Stimulated activated naive CD4-positive, alpha-beta T cell treated with Interleukin-2 at 50 U/mL for 16 hours (primary cell): Measurements from ENCODE around the gene ALDH3A2.
"Not testable (repeated sequence)": the region's sequence is repeated elsewhere in the genome, so short reads cannot be mapped to it uniquely, and the experiment has no call there.

ENCODE experiments used
- DNase-seq: peaks from one replicate; lab custom pipeline; 2025; lab: John Stamatoyannopoulos, UW

The ALDH3A2 gene

GRCh38 chr17:19650826-19651225 is 2.3 kb downstream of the ALDH3A2 start:
- no peak for DNase-seq

- no peak for DNase-seq
Measured at GRCh38 chr17:19651451-19652238, 3.1 kb downstream of the ALDH3A2 start.

- DNase-seq = no peak
Measured at GRCh38 chr17:19652595-19652994, 4.0 kb downstream of the ALDH3A2 start.

- DNase-seq = no peak
Measured at GRCh38 chr17:19654342-19654886, 5.9 kb downstream of the ALDH3A2 start.

- no peak for DNase-seq
Measured at GRCh38 chr17:19654896-19655295, 6.3 kb downstream of the ALDH3A2 start.

- DNase-seq = no peak
Measured at GRCh38 chr17:19656336-19656735, 7.8 kb downstream of the ALDH3A2 start.

GRCh38 chr17:19656851-19657581 is 8.5 kb downstream of the ALDH3A2 start:
- no peak for DNase-seq

GRCh38 chr17:19659366-19660177 is 11.0 kb downstream of the ALDH3A2 start:
- DNase-seq = no peak

GRCh38 chr17:19660219-19660870 is 11.8 kb downstream of the ALDH3A2 start:
- DNase-seq = no peak

- no peak for DNase-seq
Measured at GRCh38 chr17:19661121-19661520, 12.6 kb downstream of the ALDH3A2 start.

- DNase-seq = no peak
Measured at GRCh38 chr17:19663097-19663496, 14.5 kb downstream of the ALDH3A2 start.

- no peak for DNase-seq
Measured at GRCh38 chr17:19664136-19664820, 15.7 kb downstream of the ALDH3A2 start.

- no peak for DNase-seq
Measured at GRCh38 chr17:19664821-19665181, 16.2 kb downstream of the ALDH3A2 start.

- DNase-seq = not testable (repeated sequence)
Measured at GRCh38 chr17:19669680-19670079, 21.1 kb downstream of the ALDH3A2 start.

GRCh38 chr17:19670908-19671307 is 22.4 kb downstream of the ALDH3A2 start:
- no peak for DNase-seq

GRCh38 chr17:19671433-19671832 is 22.9 kb downstream of the ALDH3A2 start:
- DNase-seq = no peak

- no peak for DNase-seq
Measured at GRCh38 chr17:19672009-19672750, 23.6 kb downstream of the ALDH3A2 start.

GRCh38 chr17:19673623-19674022 is 25.1 kb downstream of the ALDH3A2 start:
- DNase-seq = no peak

- no peak for DNase-seq
Measured at GRCh38 chr17:19676896-19677295, 28.3 kb downstream of the ALDH3A2 start.

- DNase-seq = no peak
Measured at GRCh38 chr17:19677736-19678379, 29.3 kb downstream of the ALDH3A2 start.
